Measurements from ENCODE around the gene CCL26.

DNA sequence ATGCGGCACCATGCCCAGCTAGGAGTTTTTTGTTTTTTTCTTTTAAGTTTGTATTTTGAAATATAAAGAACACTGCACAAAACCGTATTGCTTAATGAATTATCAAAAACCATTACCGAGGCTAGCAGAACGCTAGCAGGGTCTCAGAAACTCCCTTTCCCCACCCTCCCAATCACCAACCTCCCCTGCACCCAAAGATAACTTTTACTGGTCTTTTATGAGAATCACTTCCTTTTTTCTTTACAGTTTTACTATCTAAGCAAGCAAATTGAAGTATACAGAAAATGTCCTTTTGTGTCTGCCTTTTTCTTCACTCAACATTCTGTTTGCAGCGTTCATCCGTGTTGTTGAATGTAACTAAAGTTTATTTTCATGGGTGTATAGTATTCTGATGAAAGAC lies 46.7 kb downstream of the CCL26 start:
- TF ChIP-seq SREBF2 (IDR thresholded peaks at IDR 0.05; ENCODE audit: low read length) = no peak
- TF ChIP-seq PAX5 (IDR thresholded peaks at IDR 0.05; ENCODE audit: borderline replicate concordance, low read depth, low read length) = no peak
- TF ChIP-seq RFX5 (IDR thresholded peaks at IDR 0.05; ENCODE audit: low read depth, low read length) = no peak
- TF ChIP-seq CHD2 (IDR thresholded peaks at IDR 0.05; ENCODE audit: borderline replicate concordance, low read depth, low read length) = no peak

Data from GM12878 (cell line).